Iris pigment epithelial cell (primary cell): ENCODE data around the gene ACRBP.

Experiments used
- DNase-seq: peaks from one replicate; pipeline ENCODE4 v3.0.0-alpha.2; 2011; ENCODE audit warnings: low read depth

Gene ACRBP

DNA sequence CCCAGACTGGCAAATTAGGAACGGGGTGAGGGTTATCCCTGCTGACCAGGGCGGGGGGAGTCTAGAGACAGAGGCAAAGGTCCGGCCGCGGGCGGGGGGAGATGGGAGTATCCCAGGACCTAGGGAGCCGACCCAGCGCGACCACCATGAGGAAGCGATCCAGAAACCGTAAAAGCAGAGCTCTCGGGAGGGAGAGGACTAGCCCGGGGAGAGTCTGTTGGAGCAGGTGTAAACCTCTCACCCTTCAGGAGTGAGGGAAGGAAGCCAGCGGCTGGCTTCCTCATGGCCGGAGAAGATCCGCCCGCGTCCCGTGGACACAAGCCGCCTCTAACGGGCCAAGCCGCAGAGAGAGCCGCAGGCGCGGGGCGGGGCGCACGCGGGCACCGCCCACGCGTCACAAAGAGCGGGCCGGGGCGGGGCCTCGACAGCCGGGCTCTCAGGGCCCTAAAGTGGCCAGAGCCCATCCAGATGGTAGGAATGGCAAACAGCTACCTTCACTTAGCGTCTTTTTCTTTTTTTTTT lies at the start of gene ACRBP:
ACRBP (minus strand) TSS at position 350 of the 522 bp plus-strand sequence; CDS start at position 284, 66 bp downstream.
- DNase-seq: peak; percentile 43

- DNase-seq: no peak
Measured at GRCh38 chr12:6695313-6696045, 48.2 kb upstream of the ACRBP start.

DNA sequence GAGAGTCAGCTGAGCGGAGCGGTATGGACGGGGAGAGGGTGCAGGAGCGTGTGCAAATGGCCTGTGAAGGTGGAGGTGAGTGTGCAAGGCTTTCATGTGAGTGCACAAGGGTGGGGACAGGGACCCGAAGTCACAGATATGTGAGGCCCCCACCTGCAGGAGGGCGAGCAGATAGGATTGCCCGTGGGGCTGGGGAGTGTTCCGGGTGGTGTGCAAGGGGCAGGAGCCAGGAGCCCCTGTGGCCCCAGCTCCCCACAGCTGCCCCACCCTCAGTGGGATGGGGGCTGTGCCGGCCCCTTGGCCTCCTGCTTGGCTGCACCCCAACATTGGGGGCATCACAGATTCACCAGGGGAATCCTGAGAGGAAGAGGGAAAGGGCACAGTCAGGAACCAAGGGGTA lies 47.5 kb upstream of the ACRBP start:
- no peak for DNase-seq

- DNase-seq: no peak
Measured at GRCh38 chr12:6693832-6694355, 46.7 kb upstream of the ACRBP start.

- DNase-seq: no peak
Measured at GRCh38 chr12:6692888-6693287, 45.7 kb upstream of the ACRBP start.

- DNase-seq: no peak
Measured at GRCh38 chr12:6691473-6691872, 44.2 kb upstream of the ACRBP start.

- peak; percentile 99 for DNase-seq
Measured at GRCh38 chr12:6688999-6689882, 42.0 kb upstream of the ACRBP start, which contains the start of gene ZNF384. ZNF384 (minus strand) TSS chr12:6689375; CDS start chr12:6679520, 9,855 bp downstream.

- no peak for DNase-seq
Measured at GRCh38 chr12:6688543-6688998, 41.3 kb upstream of the ACRBP start.

DNA sequence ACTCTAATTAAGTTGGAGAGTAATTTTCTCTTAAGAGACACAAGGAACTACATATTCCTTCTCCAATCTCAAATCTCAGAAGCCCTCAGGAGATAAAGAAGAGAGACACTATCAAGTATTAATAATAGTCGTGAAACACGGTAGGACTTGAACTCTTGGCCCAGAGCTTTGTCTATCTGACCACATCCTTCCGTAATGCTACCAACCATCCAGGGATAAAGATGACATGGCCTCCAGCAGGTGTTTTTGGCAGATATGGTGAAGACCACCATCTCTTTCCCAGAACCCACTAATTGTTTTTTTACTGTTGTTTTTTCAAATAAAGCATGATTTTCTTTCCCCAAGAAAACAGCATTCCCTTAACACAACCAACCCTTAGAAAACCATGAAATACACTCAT lies 38.6 kb upstream of the ACRBP start:
- DNase-seq: no peak

DNA sequence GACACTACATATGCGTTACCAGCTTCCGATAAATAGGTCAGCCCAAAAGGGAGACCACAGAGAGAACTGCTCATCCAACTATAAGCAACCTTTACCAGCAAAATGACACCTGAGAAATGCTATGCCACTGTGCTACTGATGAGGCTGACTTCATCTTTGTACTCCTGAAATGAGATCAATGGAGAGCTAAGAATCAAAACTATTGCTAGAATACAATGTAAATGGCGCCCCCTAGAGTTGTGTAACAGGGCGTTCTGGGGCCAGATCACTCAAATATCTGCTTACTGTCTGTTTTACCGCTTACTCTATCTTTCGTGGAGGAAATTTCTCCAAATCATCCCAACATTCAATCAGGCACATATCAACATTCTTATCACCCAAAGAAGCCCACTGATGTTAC lies 37.4 kb upstream of the ACRBP start:
- DNase-seq: no peak

DNA sequence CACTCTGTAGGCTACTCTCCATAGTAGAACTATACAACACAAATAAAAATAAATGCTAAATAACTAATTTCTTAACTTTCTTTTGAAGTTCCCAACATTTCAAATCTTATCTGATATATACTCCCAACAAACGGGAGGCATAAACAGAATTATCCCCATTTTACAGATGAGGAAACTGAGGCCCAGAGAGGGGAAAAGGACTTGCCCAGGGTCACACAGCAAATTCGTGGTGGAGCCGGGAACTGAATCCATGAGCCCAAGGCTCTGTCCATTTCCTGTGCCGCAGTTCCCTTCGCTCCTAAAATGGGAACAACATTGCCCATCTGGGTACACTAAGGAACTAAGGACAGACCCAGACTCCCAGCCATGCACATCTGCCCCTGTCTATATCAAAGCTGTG lies 29.7 kb upstream of the ACRBP start:
- no peak for DNase-seq

- DNase-seq: no peak
Measured at GRCh38 chr12:6672143-6672542, 24.9 kb upstream of the ACRBP start.

DNA sequence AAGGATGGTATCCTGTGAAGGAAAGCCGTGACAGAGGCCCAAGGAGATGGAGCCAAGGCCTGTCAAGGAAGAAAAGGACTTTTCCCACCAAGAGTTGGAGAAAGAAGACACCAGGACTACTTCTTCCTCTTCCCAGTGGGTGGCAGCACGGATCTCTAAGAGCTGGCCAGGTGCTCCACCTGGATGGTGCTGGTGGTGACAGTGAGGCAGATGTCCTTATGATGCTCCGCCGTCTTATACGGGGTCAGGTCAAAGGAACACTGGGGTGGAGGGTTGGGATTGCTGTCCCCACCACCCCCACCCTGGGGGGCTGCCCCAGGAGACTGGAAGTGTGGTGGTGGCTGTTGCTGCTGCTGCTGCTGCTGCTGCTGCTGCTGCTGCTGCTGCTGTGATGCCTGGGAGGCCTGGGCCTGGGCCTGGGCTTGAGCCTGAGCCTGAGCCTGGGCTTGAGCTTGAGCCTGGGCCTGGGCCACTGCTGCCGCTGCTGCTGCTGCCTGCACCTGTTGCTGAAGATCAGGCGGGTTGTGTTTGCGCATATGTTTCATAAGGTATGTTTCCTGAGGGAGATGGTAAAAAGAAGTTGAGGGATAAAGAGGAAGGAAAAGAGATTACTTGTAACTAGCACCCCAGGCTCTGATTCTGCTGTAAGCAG lies 20.5 kb upstream of the ACRBP start:
- DNase-seq: no peak

GRCh38 chr12:6666211-6666610 lies 19.0 kb upstream of the ACRBP start:
- peak; percentile 23 for DNase-seq

- peak; percentile 9 for DNase-seq
Measured at GRCh38 chr12:6664902-6665301, 17.7 kb upstream of the ACRBP start.

DNA sequence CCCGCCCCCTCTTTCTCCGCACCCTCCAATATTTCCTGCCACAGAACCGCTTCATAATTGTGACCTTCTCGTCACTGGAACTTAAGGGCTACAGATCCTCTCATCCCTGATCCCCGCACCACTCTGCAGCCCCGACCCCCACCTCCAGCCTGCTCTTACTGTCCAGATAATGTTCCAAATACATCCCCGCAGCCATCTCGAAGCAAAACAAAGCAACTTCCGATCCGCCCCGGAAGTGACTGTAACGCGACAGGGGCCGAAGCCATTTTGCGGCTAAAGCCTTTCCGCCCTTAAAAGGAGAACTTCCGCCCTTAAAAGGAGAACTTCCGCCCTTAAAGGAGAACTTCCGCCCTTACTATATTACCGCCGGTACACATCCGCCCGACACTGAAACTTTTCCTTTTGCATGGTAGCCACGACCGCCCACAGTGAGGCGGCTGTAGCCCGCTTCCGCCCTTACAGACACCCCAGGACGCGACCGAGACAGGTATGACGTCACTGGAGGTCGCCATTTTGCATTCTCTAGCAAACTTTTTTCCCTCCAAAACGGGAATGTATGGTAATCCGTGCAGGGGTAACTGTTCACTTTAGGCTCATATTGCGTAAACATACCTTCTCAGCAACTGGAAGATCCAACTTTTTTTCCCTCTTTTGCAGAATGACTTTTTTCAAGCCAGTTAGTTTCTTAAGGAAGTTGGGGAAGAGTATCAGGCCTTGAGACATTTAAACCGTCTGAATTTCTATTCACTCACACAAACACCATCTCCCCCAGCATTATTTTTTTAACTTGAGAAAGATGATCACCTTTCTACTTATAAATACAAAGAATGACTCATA lies 15.9 kb upstream of the ACRBP start, which contains the start of gene ING4:
ING4 (minus strand) TSS at position 214 of the 837 bp plus-strand sequence; CDS start at position 196, 18 bp downstream.
- DNase-seq: peak; percentile 100

- DNase-seq: no peak
Measured at GRCh38 chr12:6662602-6662905, 15.3 kb upstream of the ACRBP start.

GRCh38 chr12:6653987-6654386 lies 6.8 kb upstream of the ACRBP start:
- no peak for DNase-seq

DNA sequence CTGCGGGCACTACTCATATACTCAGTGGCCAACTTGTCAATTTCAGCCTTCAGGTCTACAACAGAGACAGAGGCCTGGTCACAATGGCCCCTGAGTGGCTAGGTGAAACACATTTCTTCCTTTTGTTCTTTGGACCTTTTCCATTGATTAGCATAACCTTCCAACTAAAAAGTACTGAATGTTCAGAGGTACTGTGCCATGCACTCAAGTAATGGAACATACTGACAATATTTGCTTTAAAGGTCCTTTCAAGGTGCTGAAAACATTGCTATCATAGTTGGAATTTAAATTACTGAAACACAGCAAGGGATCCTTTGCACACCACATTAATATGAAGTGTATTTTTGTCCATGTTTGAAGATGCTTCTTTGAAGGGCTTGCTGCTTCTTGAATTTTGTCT lies 6.1 kb upstream of the ACRBP start:
- DNase-seq: no peak

- DNase-seq: no peak
Measured at GRCh38 chr12:6652391-6652790, 5.2 kb upstream of the ACRBP start.

DNA sequence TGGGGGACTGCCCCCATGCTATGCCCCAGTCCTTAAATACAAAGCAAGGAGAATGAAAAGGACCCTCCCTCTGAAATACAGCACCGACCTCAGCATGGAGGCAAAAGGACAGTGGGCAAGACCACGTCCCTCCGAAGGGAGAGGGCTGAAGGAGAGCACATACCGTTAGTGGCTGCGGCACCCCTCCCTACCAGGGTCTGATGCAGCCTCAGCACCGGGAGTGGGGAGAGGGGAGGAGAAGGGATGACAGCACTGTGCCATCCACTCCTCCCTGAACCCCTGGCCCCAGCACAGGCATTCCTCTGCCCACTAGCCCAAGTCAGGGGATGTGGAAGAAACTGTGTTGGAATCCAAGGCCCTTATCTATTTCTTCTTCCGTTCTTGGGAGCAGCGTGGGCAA lies 3.6 kb upstream of the ACRBP start:
- DNase-seq: no peak
